GM12878 (cell line): Measurements from ENCODE around the gene RAP1A. TPM values are rescaled to one million over a fixed set of nuclear protein-coding genes. Genes with fewer than 3 reads are reported as not detected.

Source experiments
- BCL3 ChIP-seq: IDR thresholded peaks from 2 replicates; pipeline ENCODE4 v1.6.1; 2011; ENCODE audit warnings: borderline replicate concordance, low read depth, mild to moderate bottlenecking, moderate library complexity, low read length; ENCODE audit not compliant: insufficient read depth, poor library complexity, severe bottlenecking
- CBFB ChIP-seq: IDR thresholded peaks from 2 replicates; pipeline ENCODE4 v1.6.1; 2016; ENCODE audit warnings: antibody characterized with exemption, low read depth
- CBX3 ChIP-seq: fragments of 200-600 bp; sonication (generic); IDR thresholded peaks from 2 replicates; pipeline ENCODE4 v1.6.1; 2016; ENCODE audit warnings: low read depth, borderline replicate concordance
- CBX5 ChIP-seq: sonication (generic); IDR thresholded peaks from 2 replicates; pipeline ENCODE4 v1.6.1; 2016; ENCODE audit warnings: low read depth, moderate library complexity, mild to moderate bottlenecking, inconsistent platforms
- CHD1 ChIP-seq: IDR thresholded peaks from 2 replicates; pipeline ENCODE4 v1.6.1; 2012; ENCODE audit warnings: low read depth, low read length, improper control_type of control experiment
- CTCF ChIP-seq, 3 experiments: IDR thresholded peaks in 2 of 3; conservative IDR thresholded peaks in 1 of 3; 2 replicates each; pipeline ENCODE4 v1.5.1; 2011; ENCODE audit warnings: low read depth in 3 of 3, low read length in 3 of 3, mild to moderate bottlenecking in 3 of 3, control low read depth in 2 of 3, moderate library complexity in 2 of 3, inconsistent platforms in 1 of 3, mixed read lengths in 1 of 3; ENCODE audit not compliant: control insufficient read depth in 2 of 3, insufficient read depth in 1 of 3; ENCODE audit errors: extremely low read depth in 1 of 3
- CUX1 ChIP-seq: IDR thresholded peaks from 2 replicates; pipeline ENCODE4 v1.6.1; 2012; ENCODE audit warnings: improper control_type of control experiment, low read depth, low read length; ENCODE audit not compliant: insufficient replicate concordance
- E2F4 ChIP-seq: IDR thresholded peaks from 2 replicates; pipeline ENCODE4 v1.6.1; 2012; ENCODE audit warnings: low read depth, low read length, improper control_type of control experiment
- EED ChIP-seq: sonication (generic); IDR thresholded peaks from 2 replicates; pipeline ENCODE4 v1.6.1; 2016; ENCODE audit warnings: antibody characterized with exemption, low read depth
- JUNB ChIP-seq: IDR thresholded peaks from 2 replicates; pipeline ENCODE4 v1.6.1; 2016; ENCODE audit warnings: antibody characterized with exemption, mild to moderate bottlenecking
- KLF5 ChIP-seq: fragments of 450-650 bp; IDR thresholded peaks from 2 replicates; pipeline ENCODE4 v1.6.1; 2014; ENCODE audit warnings: mild to moderate bottlenecking; ENCODE audit not compliant: partially characterized antibody
- MTA2 ChIP-seq: fragments of 450-650 bp; IDR thresholded peaks from 2 replicates; pipeline ENCODE4 v1.6.1; 2016; ENCODE audit warnings: low read depth, mild to moderate bottlenecking, moderate library complexity
- NFIC ChIP-seq: IDR thresholded peaks from 2 replicates; pipeline ENCODE4 v1.6.1; 2012; ENCODE audit warnings: low read depth, mild to moderate bottlenecking, inconsistent platforms, low read length, moderate library complexity
- PRDM15 ChIP-seq: fragments of 450-650 bp; formaldehyde crosslinking; IDR thresholded peaks from 2 replicates; pipeline ENCODE4 v1.4.0; 2020; ENCODE audit warnings: mild to moderate bottlenecking, moderate library complexity
- SIX5 ChIP-seq: IDR thresholded peaks from 2 replicates; pipeline ENCODE4 v1.6.1; 2011; ENCODE audit warnings: mild to moderate bottlenecking, low read depth, low read length, moderate library complexity; ENCODE audit not compliant: severe bottlenecking
- WRNIP1 ChIP-seq: IDR thresholded peaks from 2 replicates; pipeline ENCODE4 v1.6.1; 2011; ENCODE audit warnings: low read depth, low read length, improper control_type of control experiment, borderline replicate concordance
- ZNF274 ChIP-seq: IDR thresholded peaks from one replicate; pipeline ENCODE4 v1.8.0; 2011; ENCODE audit not compliant: insufficient read length, insufficient read depth
- polyA plus RNA-seq, 11 experiments: library from polyadenylated mRNA; depleted of rRNA in 4 of 11; unstranded in 6 of 11; stranded (reverse) in 5 of 11; fragments of >200 nt; fragmentation: Nextera tagmentation in 4 of 11; fragmentation: Illumina TruSeq in 1 of 11; extraction: Ambion mirVana in 4 of 11; extraction: Trizol in 1 of 11; gene quantifications; 1 replicate in 1 of 11; 2 replicates in 10 of 11; pipeline versions ENCODE4 v1.2.1 to v1.2.3, GENCODE V29; 2011 to 2016; ENCODE audit warnings: inconsistent platforms in 2 of 11, missing spikeins in 2 of 11, low read depth in 1 of 11
- total RNA-seq, 4 experiments: library from RNA; depleted of rRNA in 3 of 4; stranded (reverse); fragments of >200 nt in 3 of 4; fragmentation: Illumina TruSeq in 1 of 4; extraction: Trizol in 1 of 4; gene quantifications; 2 replicates each; pipeline versions ENCODE4 v1.2.1 to v1.2.3, GENCODE V29; 2013 to 2021

RAP1A gene
- total and polyA plus RNA-seq, 10 of the 15 experiments (the other 5 are each of a cell fraction or from before 2014, with no cell fraction given) = 38.4 to 213 (median 86.0) TPM

- no peak for TF ChIP-seq BCL3
- TF ChIP-seq CBX3 = no peak
- TF ChIP-seq CHD1 = no peak
- TF ChIP-seq CUX1 = no peak
- peak; percentile 25; the same call in 1 of the 2 replicates for TF ChIP-seq MTA2
- TF ChIP-seq CTCF (IDR thresholded peaks at IDR 0.05 in 2 of 3, conservative IDR thresholded peaks at IDR 0.05 in 1 of 3; ENCODE audit: control insufficient read depth in 2 of 3, extremely low read depth in 1 of 3, insufficient read depth in 1 of 3, low read depth in 3 of 3, low read length in 3 of 3) = no peak
- no peak for TF ChIP-seq CBX5
- TF ChIP-seq PRDM15 (CRISPR knock-in tag) = no peak
- no peak for TF ChIP-seq ZNF274
- no peak for TF ChIP-seq JUNB
- no peak for TF ChIP-seq CBFB
- no peak for TF ChIP-seq E2F4
- no peak for TF ChIP-seq SIX5
- TF ChIP-seq NFIC = peak; percentile 22; the same call in 1 of the 2 replicates
- no peak for TF ChIP-seq EED
- no peak for TF ChIP-seq KLF5
- TF ChIP-seq WRNIP1 = no peak
These were observed 23.1 kb upstream of the RAP1A start (continued) for GRCh38 chr1:111596499-111596898.
